Ascending aorta (tissue), 2 donors: Measurements from ENCODE around the gene EPB41. TPM values are rescaled to one million over a fixed set of nuclear protein-coding genes. Genes with fewer than 3 reads are reported as not detected.

ENCODE experiments used
- DNase-seq, 2 donors: peaks; one replicate each; pipeline ENCODE4 v3.0.0-alpha.2; 2019; ENCODE audit warnings: low spot score in 2 of 2
- H3K27ac ChIP-seq, 2 donors: fragments of 200-600 bp; sonication (generic); one replicate each; pipeline ENCODE4 v1.5.1; 2016 to 2017; ENCODE audit warnings: mild to moderate bottlenecking in 1 of 2
- H3K27me3 ChIP-seq: fragments of 200-600 bp; sonication (generic); one replicate; pipeline ENCODE4 v1.5.1; 2017
- H3K36me3 ChIP-seq, 2 donors: fragments of 200-600 bp; sonication (generic); one replicate each; pipeline ENCODE4 v1.5.1; 2016
- H3K4me1 ChIP-seq, 2 donors: fragments of 200-600 bp; sonication (generic); one replicate each; pipeline ENCODE4 v1.5.1; 2016 to 2017; ENCODE audit warnings: mild to moderate bottlenecking in 1 of 2
- H3K4me3 ChIP-seq, 2 donors: fragments of 200-600 bp; sonication (generic); one replicate each; pipeline ENCODE4 v1.5.1; 2016 to 2017; ENCODE audit warnings: mild to moderate bottlenecking in 1 of 2
- H3K9me3 ChIP-seq, 2 donors: fragments of 200-600 bp; sonication (generic); one replicate each; pipeline ENCODE4 v1.5.1; 2016
- intact Hi-C: fragments of 100-400 bp; cut with DNase I; formaldehyde crosslinking; loops from one replicate; pipeline ENCODE4 v1.15.1; 2023
- total RNA-seq: library from RNA; depleted of rRNA; stranded (reverse); fragments of >200 nt; gene quantifications from one replicate; pipeline ENCODE4 v1.1.0, GENCODE V29; 2016
- TF ChIP-seq, protein P1 (sequence below), 3 experiments: fragments of 200-600 bp in 2 of 3; fragments of 450-650 bp in 1 of 3; sonication (generic) in 2 of 3; IDR thresholded peaks; one replicate each; pipeline ENCODE4 v1.5.1; 2016 to 2019; ENCODE audit warnings: antibody characterized with exemption in 3 of 3, mild to moderate bottlenecking in 1 of 3, moderate library complexity in 1 of 3

Gene EPB41
- total RNA-seq, 1 donor from 2014 or later: 47.6 TPM

DNA sequence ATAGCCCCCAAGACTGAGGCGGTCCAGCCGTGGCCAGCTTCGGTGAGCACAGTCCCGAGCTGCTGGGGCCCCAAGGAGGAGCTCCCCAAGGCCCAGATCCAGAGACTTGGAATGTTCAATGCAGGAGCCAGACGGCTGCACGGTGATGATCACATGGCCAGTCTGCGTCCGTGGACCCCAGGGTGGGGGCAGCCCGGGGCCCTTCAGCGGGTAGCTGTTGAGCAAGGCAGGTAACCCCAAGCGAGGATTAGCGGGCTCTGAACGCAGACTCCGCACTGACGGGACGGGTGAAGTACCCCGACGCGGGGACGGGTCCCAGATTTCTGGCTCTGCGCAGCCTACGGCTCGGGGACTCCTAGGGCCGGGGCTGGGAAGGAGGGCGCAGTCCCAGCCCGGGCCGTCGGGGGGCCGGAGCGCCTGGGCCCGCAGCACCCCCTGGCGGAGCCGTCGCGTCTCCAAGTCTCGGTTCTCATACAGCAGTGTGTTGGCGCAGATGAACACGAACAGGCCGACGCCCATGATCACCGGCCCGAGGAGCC, 206.6 kb downstream of the EPB41 start:
- Histone ChIP-seq H3K4me1 (peaks cover 3 to 30% of the 10 kb centered on the region in 2 donors), H3K9me3 (no peaks in the 10 kb centered on the region), H3K4me3 (peak overlapping the region; percentile 83 to 94), H3K36me3 (no peaks in the 10 kb centered on the region), H3K27me3 (no peaks in the 10 kb centered on the region), H3K27ac (peak overlapping the region; percentile 99)
- intact Hi-C loops: loop anchor here (5.0 to 10.0 kb wide), 6 partner anchors 69 to 1756 kb away; partner anchors contain the start of genes ATP5IF1, EPB41 and MAP3K6
- DNase-seq: no peak
- TF ChIP-seq, protein P1, sequence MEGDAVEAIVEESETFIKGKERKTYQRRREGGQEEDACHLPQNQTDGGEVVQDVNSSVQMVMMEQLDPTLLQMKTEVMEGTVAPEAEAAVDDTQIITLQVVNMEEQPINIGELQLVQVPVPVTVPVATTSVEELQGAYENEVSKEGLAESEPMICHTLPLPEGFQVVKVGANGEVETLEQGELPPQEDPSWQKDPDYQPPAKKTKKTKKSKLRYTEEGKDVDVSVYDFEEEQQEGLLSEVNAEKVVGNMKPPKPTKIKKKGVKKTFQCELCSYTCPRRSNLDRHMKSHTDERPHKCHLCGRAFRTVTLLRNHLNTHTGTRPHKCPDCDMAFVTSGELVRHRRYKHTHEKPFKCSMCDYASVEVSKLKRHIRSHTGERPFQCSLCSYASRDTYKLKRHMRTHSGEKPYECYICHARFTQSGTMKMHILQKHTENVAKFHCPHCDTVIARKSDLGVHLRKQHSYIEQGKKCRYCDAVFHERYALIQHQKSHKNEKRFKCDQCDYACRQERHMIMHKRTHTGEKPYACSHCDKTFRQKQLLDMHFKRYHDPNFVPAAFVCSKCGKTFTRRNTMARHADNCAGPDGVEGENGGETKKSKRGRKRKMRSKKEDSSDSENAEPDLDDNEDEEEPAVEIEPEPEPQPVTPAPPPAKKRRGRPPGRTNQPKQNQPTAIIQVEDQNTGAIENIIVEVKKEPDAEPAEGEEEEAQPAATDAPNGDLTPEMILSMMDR (IDR thresholded peaks at IDR 0.05): peak; percentile 9 to 40 (median 36)

DNA sequence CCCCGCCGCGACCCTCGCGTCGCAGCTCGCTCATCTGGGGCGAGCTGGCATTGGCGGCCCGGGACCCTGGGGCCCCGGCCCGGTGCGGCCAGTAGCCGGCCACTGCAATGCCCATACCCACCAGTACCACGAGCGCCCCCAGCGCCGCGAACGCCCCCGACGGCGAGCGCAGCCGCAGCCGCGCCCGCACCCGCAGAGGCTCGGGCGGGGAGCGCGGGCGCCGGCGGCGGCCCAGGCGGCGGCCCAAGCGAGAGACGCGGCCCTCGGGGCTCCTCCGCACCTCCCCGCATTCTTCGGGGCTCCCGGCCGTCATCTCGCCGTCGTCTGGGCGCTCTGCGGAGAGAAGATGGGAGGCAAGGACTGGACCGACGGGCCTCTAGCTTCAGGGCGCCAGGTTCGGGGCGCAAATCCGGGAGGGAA, 207.2 kb downstream of the EPB41 start:
- no peaks in the 10 kb centered on the region for H3K9me3 ChIP-seq
- no peaks in the 10 kb centered on the region for H3K36me3 ChIP-seq
- TF ChIP-seq, protein P1 (IDR thresholded peaks at IDR 0.05): no peak
- H3K4me1 ChIP-seq: peaks cover 3 to 30% of the 10 kb centered on the region in 2 donors
- peak overlapping the region; percentile 99 for H3K27ac ChIP-seq
- no peaks in the 10 kb centered on the region for H3K27me3 ChIP-seq
- intact Hi-C loops: loop anchor here (5.0 to 10.0 kb wide), 6 partner anchors 69 to 1757 kb away; partner anchors contain the start of genes ATP5IF1, EPB41 and MAP3K6
- no peak for DNase-seq
- H3K4me3 ChIP-seq: peak overlapping the region; percentile 83 to 94

DNA sequence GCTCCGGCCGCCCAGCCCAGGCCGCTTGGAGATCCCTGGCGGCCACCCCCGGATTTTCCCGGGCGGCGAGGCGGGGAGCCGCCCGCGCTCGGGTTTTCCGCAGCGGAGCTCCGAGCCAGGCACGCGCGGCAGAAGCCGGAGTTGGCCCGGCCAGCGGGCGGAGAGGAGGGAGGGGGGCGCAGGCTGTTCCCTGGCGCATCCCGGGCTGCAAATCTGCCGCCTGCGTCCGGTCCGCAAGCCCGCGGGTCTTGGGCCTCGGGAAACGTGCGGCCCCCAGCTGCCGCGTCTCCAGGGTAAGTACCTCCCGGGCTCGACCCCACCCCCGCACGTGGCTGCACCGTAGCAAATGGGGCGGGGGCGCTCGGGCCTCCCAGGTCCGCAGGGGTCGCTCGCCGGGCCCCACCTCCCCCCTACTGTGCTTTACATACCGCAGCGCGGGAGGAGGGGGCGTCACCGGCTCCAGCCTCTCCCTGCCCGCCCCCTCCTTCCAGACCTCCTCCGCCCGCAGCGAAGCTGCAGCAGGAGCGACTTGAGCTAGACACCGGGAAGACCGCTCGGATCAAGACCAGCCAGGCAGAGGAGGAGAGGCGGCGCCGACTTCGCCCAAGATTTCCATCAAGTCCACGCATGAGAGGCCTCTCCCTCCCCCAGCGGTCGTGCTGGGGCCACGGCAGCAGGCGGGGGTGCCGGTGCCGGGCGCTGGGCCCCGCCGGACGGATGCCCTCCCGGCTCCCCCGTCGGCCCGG, 207.7 kb downstream of the EPB41 start:
- intact Hi-C loops: loop anchor here (5.0 to 10.0 kb wide), 6 partner anchors 70 to 1757 kb away; partner anchors contain the start of genes ATP5IF1, EPB41 and MAP3K6
- Histone ChIP-seq H3K9me3 (no peaks in the 10 kb centered on the region), H3K36me3 (no peaks in the 10 kb centered on the region), H3K4me1 (peaks cover 3 to 30% of the 10 kb centered on the region in 2 donors), H3K4me3 (peak overlapping the region; percentile 83 to 94), H3K27ac (peak overlapping the region; percentile 99), H3K27me3 (no peaks in the 10 kb centered on the region)
- DNase-seq: peak in 1 of 2 donors; percentile 75
- TF ChIP-seq, protein P1 (IDR thresholded peaks at IDR 0.05): no peak

DNA sequence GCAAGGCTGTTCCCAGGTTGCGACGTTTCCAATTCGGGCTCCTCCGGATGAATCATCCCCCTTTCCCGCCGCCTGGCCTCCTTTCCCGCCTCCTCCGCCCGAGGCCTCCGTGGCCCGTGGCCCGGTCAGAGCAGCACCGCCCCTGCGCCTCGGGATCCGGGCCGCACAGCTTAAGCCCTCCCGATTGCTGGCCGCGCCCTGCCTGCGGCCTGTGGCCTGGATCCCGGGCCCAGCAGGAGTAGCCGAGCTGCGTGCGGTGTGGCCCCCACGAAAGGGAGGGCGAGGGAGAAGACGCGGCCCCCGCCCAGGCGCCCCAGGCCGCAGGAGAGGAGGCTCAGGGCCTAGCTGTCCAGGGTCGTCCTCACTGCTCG, 208.3 kb downstream of the EPB41 start:
- Histone ChIP-seq H3K4me3 (peak overlapping the region; percentile 83 to 94), H3K9me3 (no peaks in the 10 kb centered on the region), H3K4me1 (peaks cover 3 to 30% of the 10 kb centered on the region in 2 donors), H3K27ac (peak overlapping the region; percentile 99), H3K27me3 (no peaks in the 10 kb centered on the region), H3K36me3 (no peaks in the 10 kb centered on the region)
- intact Hi-C loops: loop anchor here (5.0 to 10.0 kb wide), 6 partner anchors 70 to 1758 kb away; partner anchors contain the start of genes ATP5IF1, EPB41 and MAP3K6
- TF ChIP-seq, protein P1 (IDR thresholded peaks at IDR 0.05): no peak
- DNase-seq: peak; percentile 14 to 90

DNA sequence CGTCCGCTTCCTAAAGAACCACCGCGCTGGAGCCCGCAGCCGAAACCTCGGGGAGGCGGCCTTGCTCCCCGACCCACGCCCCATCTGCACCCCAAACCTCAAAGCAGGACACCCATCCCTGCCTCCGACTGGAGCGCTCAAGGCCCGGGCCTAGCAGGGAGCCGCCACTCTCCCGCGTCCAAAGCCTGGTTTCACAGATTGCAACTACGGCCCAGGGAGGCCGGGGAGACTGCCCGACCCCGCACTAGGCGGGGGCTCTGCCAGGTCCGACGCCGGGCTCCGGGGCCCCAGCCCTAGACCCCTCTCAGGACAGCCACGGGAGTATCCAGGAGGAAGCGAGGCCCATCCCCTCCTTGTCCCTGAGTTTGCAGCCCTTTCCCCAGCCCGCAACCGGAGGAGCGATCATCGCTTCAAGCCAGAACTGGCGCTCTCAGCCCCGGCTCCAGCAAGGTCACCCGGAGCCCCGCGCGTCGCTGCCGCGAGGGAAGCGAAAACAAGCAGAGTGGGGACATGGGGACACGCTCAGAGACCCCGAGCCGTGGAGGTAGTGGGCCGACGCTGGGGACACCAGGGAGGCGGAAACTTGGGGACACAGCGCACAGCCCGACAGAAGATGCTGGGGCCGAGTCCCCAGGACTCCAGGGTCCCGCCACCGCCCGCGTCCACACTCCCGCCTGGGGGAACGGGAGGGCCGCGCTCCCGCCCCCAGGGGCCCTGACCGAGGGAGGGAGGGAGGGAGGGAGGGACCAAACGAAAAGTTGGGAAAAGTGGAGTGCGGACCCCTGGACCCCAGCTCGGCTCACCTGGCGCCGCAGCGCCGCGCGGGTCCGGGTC, 208.9 kb downstream of the EPB41 start:
- intact Hi-C loops: loop anchor here (5.0 to 10.0 kb wide), 6 partner anchors 71 to 1758 kb away; partner anchors contain the start of genes ATP5IF1, EPB41 and MAP3K6
- no peaks in the 10 kb centered on the region for H3K9me3 ChIP-seq
- DNase-seq: peak in 1 of 2 donors; percentile 67
- no peaks in the 10 kb centered on the region for H3K27me3 ChIP-seq
- no peaks in the 10 kb centered on the region for H3K36me3 ChIP-seq
- H3K4me1 ChIP-seq: peaks cover 3 to 30% of the 10 kb centered on the region in 2 donors
- peak overlapping the region; percentile 83 to 94 for H3K4me3 ChIP-seq
- TF ChIP-seq, protein P1 (IDR thresholded peaks at IDR 0.05): no peak
- H3K27ac ChIP-seq: peak overlapping the region; percentile 99
